K562 (cell line): Measurements from ENCODE around the gene CST7. TPM values are rescaled to one million over a fixed set of nuclear protein-coding genes. Genes with fewer than 3 reads are reported as not detected.

Source experiments
- ATAC-seq: fragments of 200-7000 bp; cut with Tn5 transposase; 3 replicates; pipeline ENCODE4 v1.9.1; 2020; ENCODE audit warnings: moderate library complexity
- BruUV-seq: library from RNA; stranded (reverse); fragments of 400-500 nt; replicated peaks from 2 replicates; lab custom pipeline; 2021; lab: Mats Ljungman, UMichigan
- CTCF ChIA-PET: fragments of 300-600 bp; formaldehyde crosslinking; extraction: SDS; loops from one replicate; lab custom pipeline; 2021; ENCODE audit warnings: low intra/inter-chr PET ratio; lab: Yijun Ruan, JAX
- POLR2A ChIA-PET: fragments of 300-600, 350-650 bp; sonication (Branson Sonifier 250); formaldehyde crosslinking; extraction: SDS; loops from one replicate; lab custom pipeline; 2021; ENCODE audit warnings: antibody characterized with exemption, inconsistent platforms; lab: Yijun Ruan, JAX
- DNase-seq, 4 experiments: peaks; one replicate each; pipeline versions ENCODE4 v3.0.0 to v3.0.0-alpha.2; 2011 to 2018; ENCODE audit warnings: low spot score in 3 of 4, mixed read lengths in 3 of 4; ENCODE audit errors: extremely low read depth in 1 of 4
- FAIRE-seq: peaks from 2 replicates; lab custom pipeline; 2011; peaks lifted over from hg19 to GRCh38; lab: Jason Lieb, UNC
- H2AFZ ChIP-seq: 2 replicates; pipeline ENCODE4 v1.6.0; 2011; ENCODE audit warnings: low read depth, low read length, control low read depth, inconsistent platforms
- H3K27ac ChIP-seq: fragments of 200-600 bp; 3 replicates; pipeline ENCODE4 v1.8.0; 2011; ENCODE audit warnings: low read depth, mild to moderate bottlenecking, control low read depth, inconsistent platforms, low read length, moderate library complexity, mixed read lengths; ENCODE audit errors: extremely low read depth
- H3K27me3 ChIP-seq, 2 experiments: fragments of 300-600 bp in 1 of 2; 2 replicates in 1 of 2; 3 replicates in 1 of 2; pipeline versions ENCODE4 v1.6.0 to v1.8.0; 2011; ENCODE audit warnings: inconsistent platforms in 2 of 2, low read length in 2 of 2, mild to moderate bottlenecking in 1 of 2, mixed read lengths in 1 of 2, moderate library complexity in 1 of 2; ENCODE audit not compliant: control insufficient read depth in 2 of 2, insufficient read depth in 2 of 2
- H3K36me3 ChIP-seq: fragments of 300-600 bp; 3 replicates; pipeline ENCODE4 v1.8.0; 2011; ENCODE audit warnings: mild to moderate bottlenecking, low read length, inconsistent platforms; ENCODE audit not compliant: control insufficient read depth, insufficient read depth
- H3K4me1 ChIP-seq, 2 experiments: fragments of 200-600 bp in 1 of 2; replicated peaks in 1 of 2; 2 replicates in 1 of 2; 3 replicates in 1 of 2; pipeline versions ENCODE4 v1.5.1 to v1.8.0; 2011; ENCODE audit warnings: inconsistent platforms in 2 of 2, low read length in 2 of 2, mild to moderate bottlenecking in 1 of 2, mixed read lengths in 1 of 2, moderate library complexity in 1 of 2; ENCODE audit not compliant: control insufficient read depth in 2 of 2, insufficient read depth in 2 of 2
- H3K4me2 ChIP-seq: 2 replicates; pipeline ENCODE4 v1.6.1; 2011; ENCODE audit warnings: low read length, control low read depth, inconsistent platforms, mixed read lengths; ENCODE audit not compliant: insufficient read depth
- H3K4me3 ChIP-seq: fragments of 200-600 bp; sonication (generic), shearing (Covaris generic); 2 replicates; pipeline ENCODE4 v1.5.1; 2016; ENCODE audit warnings: control low read depth, inconsistent platforms
- H3K79me2 ChIP-seq: fragments of 200-600 bp; 3 replicates; pipeline ENCODE4 v1.8.0; 2011; ENCODE audit warnings: low read length, inconsistent platforms; ENCODE audit not compliant: control insufficient read depth, insufficient read depth
- H3K9ac ChIP-seq, 2 experiments: 2 replicates each; pipeline versions ENCODE4 v1.6.0 to v1.6.1; 2011; ENCODE audit warnings: low read depth in 2 of 2, low read length in 2 of 2, control low read depth in 1 of 2, inconsistent platforms in 1 of 2, mild to moderate bottlenecking in 1 of 2, mixed read lengths in 1 of 2; ENCODE audit not compliant: insufficient read depth in 1 of 2
- H3K9me1 ChIP-seq: one replicate; pipeline ENCODE4 v1.6.0; 2011; ENCODE audit warnings: inconsistent platforms, mild to moderate bottlenecking, low read length, moderate library complexity; ENCODE audit not compliant: control insufficient read depth, insufficient read depth
- H3K9me3 ChIP-seq: replicated peaks from 2 replicates; pipeline ENCODE4 v1.5.1; 2011; ENCODE audit warnings: low read depth, low read length, inconsistent platforms; ENCODE audit not compliant: control insufficient read depth, insufficient read depth
- H4K20me1 ChIP-seq: replicated peaks from 2 replicates; pipeline ENCODE4 v1.6.1; 2011; ENCODE audit warnings: low read length, inconsistent platforms, mixed read lengths; ENCODE audit not compliant: control insufficient read depth, insufficient read depth
- JUN ChIP-seq, 2 experiments: sonication (generic) in 1 of 2; formaldehyde crosslinking in 1 of 2; IDR thresholded peaks; 2 replicates each; pipeline versions ENCODE4 v1.6.1 to v1.8.0; 2012 to 2022; ENCODE audit warnings: borderline replicate concordance in 2 of 2, mild to moderate bottlenecking in 2 of 2, improper control_type of control experiment in 1 of 2, low read depth in 1 of 2, low read length in 1 of 2, missing genetic modification reagents in 1 of 2
- KLF6 ChIP-seq: fragments of 250-450 bp; sonication (Bioruptor Pico); IDR thresholded peaks from 2 replicates; pipeline ENCODE4 v1.4.0; 2020; ENCODE audit warnings: mild to moderate bottlenecking, moderate library complexity, borderline replicate concordance
- LARP7 ChIP-seq: fragments of 450-650 bp; IDR thresholded peaks from 2 replicates; pipeline ENCODE4 v1.6.1; 2016
- RAD21 ChIP-seq, 2 experiments: fragments of 250-450 bp in 1 of 2; fragments of 450-650 bp in 1 of 2; sonication (Bioruptor Pico) in 1 of 2; formaldehyde crosslinking in 1 of 2; IDR thresholded peaks in 1 of 2; conservative IDR thresholded peaks in 1 of 2; 2 replicates each; pipeline versions ENCODE4 v1.4.0 to v1.8.0; 2020 to 2022; ENCODE audit warnings: mild to moderate bottlenecking in 2 of 2, moderate library complexity in 1 of 2
- SAP30 ChIP-seq: fragments of 200-600 bp; sonication (generic); IDR thresholded peaks from 2 replicates; pipeline ENCODE4 v1.6.1; 2012; ENCODE audit warnings: borderline replicate concordance, low read depth, mild to moderate bottlenecking, moderate library complexity, low read length, control low read depth, inconsistent platforms; ENCODE audit not compliant: insufficient read depth, poor library complexity, severe bottlenecking
- ZNF134 ChIP-seq: fragments of 250-450 bp; sonication (Bioruptor Pico); conservative IDR thresholded peaks from 2 replicates; pipeline ENCODE4 v1.4.0; 2020
- ZZZ3 ChIP-seq: fragments of 450-650 bp; IDR thresholded peaks from 2 replicates; pipeline ENCODE4 v1.6.1; 2016; ENCODE audit warnings: antibody characterized with exemption, mild to moderate bottlenecking, moderate library complexity
- WGBS: fragments of 100-300 bp; shearing (Covaris generic); methylation state at CpG from one replicate; pipeline ENCODE4 v1.1.6; 2016; ENCODE audit warnings: low coverage, mixed read lengths; ENCODE audit not compliant: insufficient coverage; ENCODE audit errors: missing lambda C conversion rate; 5-methylcytosine and 5-hydroxymethylcytosine counted together
- in situ Hi-C: fragments of 300-500 bp; cut with MboI; formaldehyde crosslinking; loops from 4 replicates; pipeline ENCODE4 v1.15.0; 2018; ENCODE audit warnings: inconsistent platforms, mixed read lengths
- intact Hi-C: fragments of 100-400 bp; cut with micrococcal nuclease; formaldehyde crosslinking; loops from 2 replicates; pipeline ENCODE4 v1.14.2; 2022
- polyA plus RNA-seq, 8 experiments: library from polyadenylated mRNA; depleted of rRNA in 4 of 8; stranded (reverse) in 5 of 8; unstranded in 3 of 8; fragments of >200 nt; fragmentation: Nextera tagmentation in 2 of 8; fragmentation: Illumina TruSeq in 1 of 8; extraction: Ambion mirVana in 2 of 8; extraction: Trizol in 1 of 8; gene quantifications; 2 replicates each; pipeline versions ENCODE4 v1.2.1 to v1.2.3, GENCODE V29; 2011 to 2014; ENCODE audit warnings: inconsistent platforms in 1 of 8, missing spikeins in 1 of 8
- total RNA-seq, 7 experiments: library from RNA; depleted of rRNA in 6 of 7; stranded (reverse); fragments of >200 nt in 6 of 7; fragmentation: Illumina TruSeq in 2 of 7; extraction: Trizol in 2 of 7; gene quantifications; 2 replicates each; pipeline versions ENCODE4 v1.2.1 to v1.2.3, GENCODE V29; 2011 to 2021; ENCODE audit warnings: low replicate concordance in 1 of 7

The CST7 gene
- total and polyA plus RNA-seq, 9 of the 15 experiments (the other 6 are each of a cell fraction or from before 2014, with no cell fraction given), result not detected

DNA sequence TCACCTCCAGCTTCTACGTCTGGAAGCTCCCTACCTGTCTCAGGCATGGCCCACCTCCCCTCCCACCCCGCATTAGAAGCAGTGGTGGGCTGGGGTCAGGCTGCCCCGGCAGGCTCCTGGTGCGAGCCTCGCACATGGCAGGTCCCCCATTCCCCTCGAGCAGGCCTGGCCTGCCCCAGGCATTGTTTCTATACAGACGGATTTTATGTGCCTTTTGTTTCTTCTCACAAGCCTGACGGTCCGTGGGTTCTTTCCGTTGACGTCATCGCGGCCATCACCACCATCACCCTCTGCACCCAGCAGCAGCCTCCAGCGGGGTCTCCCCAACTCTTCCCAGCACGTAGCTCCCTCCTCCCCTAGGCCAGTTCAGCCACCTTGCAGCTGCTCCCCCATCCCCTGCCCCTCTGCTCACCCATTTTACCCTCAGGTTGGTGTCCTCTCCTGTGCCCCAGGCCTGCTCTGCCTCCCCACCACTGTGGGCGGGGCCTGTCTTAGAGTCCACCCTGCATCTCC is 4.6 kb downstream of the CST7 start:
- intact Hi-C loops, result no loop called here
- ChIA-PET CTCF (no interaction called here), POLR2A (no interaction called here)
- no peak overlapping the region for H2AFZ ChIP-seq
- no peak overlapping the region for H3K27ac ChIP-seq
- no peaks in the 10 kb centered on the region for H3K9me1 ChIP-seq
- H3K36me3 ChIP-seq, result no peaks in the 10 kb centered on the region
- no peaks in the 10 kb centered on the region for H3K9me3 ChIP-seq
- H3K27me3 ChIP-seq, result no peaks in the 10 kb centered on the region; a peak in 1 of 5 replicates
- no peak for FAIRE-seq
- no peaks in the 10 kb centered on the region for H4K20me1 ChIP-seq
- in situ Hi-C loops, result no loop called here
- H3K4me3 ChIP-seq, result no peak overlapping the region
- H3K9ac ChIP-seq, result no peak overlapping the region
- peaks cover 0 to 12% of the 10 kb centered on the region in 2 experiments; a peak in 3 of 5 replicates for H3K4me1 ChIP-seq
- WGBS, result 54% methylated on average over 12 of the region's 16 CpGs
- no TSS peak for BruUV-seq
- H3K79me2 ChIP-seq, result no peaks in the 10 kb centered on the region
- ATAC-seq, result no peak
- DNase-seq, result no peak
- TF ChIP-seq LARP7, result no peak
- no peak for TF ChIP-seq JUN (IDR thresholded peaks at IDR 0.05; ENCODE audit: borderline replicate concordance, low read depth, low read length)
- TF ChIP-seq JUN (CRISPR knock-in tag; IDR thresholded peaks at IDR 0.05; ENCODE audit: borderline replicate concordance), result no peak
- TF ChIP-seq ZZZ3, result no peak
- TF ChIP-seq KLF6 (CRISPR knock-in tag), result no peak
- TF ChIP-seq RAD21 (CRISPR knock-in tag; conservative IDR thresholded peaks at IDR 0.05 in 1 of 2, IDR thresholded peaks at IDR 0.05 in 1 of 2), result no peak
- TF ChIP-seq SAP30, result no peak
- TF ChIP-seq ZNF134 (CRISPR knock-in tag), result no peak
- no peak overlapping the region for H3K4me2 ChIP-seq
